ENCODE measurements around the gene THBS1. TPM values are rescaled to one million over a fixed set of nuclear protein-coding genes. Genes with fewer than 3 reads are reported as not detected.

The THBS1 gene
- total RNA-seq, 1 donor from 2014 or later: 1,018 TPM

DNA sequence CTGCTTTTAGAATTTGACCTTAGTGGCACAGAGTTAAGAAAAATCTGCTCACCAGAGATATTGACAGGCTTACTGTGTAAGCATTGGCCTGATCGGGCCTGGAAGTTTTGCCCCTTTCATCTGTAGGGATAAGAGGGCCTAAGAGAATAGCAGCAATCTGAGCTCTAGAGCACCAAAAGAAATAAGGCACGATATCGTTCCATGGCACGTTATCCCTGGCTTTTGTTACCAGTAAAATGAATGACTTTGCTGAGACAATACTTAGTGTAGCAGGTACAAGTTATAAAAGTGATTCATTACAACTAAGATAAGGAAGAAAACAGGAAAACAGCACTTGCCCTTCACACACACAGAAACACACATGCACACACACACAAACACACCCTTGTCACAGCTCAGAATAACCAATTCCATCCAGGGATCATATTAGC lies 5.0 kb downstream of the THBS1 start:
- ATAC-seq (no peak), DNase-seq (ENCODE audit: low spot score) (no peak)
- intact Hi-C loops (cut with DNase I): no loop called here

DNA sequence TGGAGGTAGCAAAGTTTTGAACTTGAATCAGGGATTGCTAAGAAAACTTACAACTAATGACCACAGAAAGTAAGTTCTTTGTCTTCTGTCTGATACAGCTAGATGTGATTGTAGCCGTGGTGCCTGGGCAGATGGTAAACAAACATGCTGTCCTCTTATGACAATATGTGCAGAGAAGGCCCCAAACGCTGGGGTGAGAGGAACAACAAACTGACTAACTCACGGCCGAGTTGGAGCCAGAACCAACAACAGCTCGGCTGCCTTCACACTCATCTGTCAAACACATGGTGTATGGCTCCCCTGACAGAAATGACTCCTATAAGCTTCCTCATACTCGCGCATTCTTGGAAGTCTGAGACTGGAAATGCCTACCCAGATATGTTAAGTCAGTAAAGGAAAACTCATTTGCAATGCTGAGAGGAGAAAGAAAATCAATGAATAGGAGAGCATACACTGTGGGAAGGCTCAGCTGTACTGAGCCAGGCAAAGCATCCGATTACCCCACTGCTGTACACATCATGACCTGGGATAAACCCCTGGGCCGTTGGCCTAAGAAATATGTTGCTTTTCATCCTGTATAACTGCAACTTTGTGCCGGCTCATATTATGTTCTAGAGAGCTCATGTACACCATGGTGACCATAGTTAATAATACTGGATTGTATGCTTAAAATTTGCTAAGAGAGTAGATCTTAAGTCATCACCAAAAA lies 5.7 kb downstream of the THBS1 start:
- DNase-seq (ENCODE audit: low spot score) (no peak), ATAC-seq (peak; percentile 44)
- intact Hi-C loops (cut with DNase I): no loop called here

DNA sequence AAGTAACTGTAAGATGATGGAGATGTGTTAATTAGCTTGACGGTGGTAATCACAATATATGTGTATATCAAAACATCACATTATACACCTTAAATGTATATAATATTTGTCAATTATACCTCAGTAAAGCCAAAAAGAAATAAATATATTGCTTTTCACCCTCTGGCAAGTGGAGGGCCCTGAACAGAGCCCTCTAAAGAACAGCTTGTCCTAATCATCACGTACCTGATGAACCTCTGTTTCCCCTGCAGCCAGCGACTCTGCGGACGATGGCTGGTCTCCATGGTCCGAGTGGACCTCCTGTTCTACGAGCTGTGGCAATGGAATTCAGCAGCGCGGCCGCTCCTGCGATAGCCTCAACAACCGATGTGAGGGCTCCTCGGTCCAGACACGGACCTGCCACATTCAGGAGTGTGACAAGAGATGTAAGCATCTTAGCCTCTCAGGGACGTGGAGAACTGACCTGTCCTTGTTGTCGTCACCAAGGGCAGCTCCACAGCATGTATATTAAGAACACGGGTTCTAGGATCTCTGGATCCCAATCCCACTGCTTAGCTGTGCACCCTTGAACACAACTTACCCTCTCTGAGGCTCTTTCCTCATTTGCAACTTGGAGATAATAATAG lies 6.3 kb downstream of the THBS1 start:
- ATAC-seq: no peak
- intact Hi-C loops (cut with DNase I): no loop called here
- no peak for DNase-seq (ENCODE audit: low spot score)

DNA sequence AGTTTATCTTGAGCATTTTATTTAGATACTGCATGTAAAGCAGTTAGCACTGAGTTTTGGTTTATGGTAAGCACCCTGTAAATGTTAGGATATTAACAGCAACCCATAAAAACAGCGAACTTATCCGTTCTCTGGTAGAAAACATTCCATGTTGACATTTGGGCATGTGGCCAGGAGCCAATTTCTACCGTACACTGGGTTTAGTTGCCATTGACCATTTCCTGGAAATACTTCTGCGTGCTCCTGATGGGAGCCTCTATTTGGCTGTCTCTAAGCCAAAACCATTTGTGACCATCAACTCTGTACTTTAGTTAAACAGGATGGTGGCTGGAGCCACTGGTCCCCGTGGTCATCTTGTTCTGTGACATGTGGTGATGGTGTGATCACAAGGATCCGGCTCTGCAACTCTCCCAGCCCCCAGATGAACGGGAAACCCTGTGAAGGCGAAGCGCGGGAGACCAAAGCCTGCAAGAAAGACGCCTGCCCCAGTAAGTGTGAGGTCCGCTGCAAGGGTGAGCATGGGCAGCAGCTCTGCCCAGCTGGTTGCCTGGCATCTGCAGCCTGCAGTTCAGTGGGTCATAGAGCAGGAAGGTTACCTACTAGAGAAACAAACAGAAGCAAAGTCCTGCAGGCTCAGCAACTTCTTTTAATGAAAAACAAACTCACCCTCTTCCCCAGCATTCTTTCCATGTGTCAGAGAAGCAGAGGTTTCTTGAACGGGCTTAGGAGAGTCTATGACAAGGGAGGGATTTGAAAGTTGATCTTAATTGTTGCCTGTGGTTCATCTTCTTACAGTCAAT lies 7.1 kb downstream of the THBS1 start:
- ATAC-seq (no peak), DNase-seq (ENCODE audit: low spot score) (no peak)
- intact Hi-C loops (cut with DNase I): no loop called here

DNA sequence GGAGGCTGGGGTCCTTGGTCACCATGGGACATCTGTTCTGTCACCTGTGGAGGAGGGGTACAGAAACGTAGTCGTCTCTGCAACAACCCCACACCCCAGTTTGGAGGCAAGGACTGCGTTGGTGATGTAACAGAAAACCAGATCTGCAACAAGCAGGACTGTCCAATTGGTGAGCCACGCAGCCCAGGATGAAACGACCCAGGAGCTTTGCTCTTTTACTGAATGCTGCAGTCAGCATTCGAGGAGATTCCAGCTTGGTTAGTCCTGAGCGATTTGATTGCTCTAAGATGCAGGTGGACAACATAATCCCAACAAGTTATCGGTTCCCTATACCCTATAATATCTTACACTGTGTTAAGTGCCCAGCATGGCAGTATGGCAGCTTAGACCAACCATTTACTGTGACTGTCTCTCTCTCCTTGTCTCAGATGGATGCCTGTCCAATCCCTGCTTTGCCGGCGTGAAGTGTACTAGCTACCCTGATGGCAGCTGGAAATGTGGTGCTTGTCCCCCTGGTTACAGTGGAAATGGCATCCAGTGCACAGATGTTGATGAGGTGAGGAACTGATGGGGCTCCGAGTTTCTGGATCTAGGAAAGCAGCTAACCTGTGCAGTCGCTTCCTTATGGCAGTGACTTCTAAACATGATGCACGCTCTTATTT lies 7.8 kb downstream of the THBS1 start:
- ATAC-seq (no peak), DNase-seq (ENCODE audit: low spot score) (no peak)
- intact Hi-C loops (cut with DNase I): no loop called here

DNA sequence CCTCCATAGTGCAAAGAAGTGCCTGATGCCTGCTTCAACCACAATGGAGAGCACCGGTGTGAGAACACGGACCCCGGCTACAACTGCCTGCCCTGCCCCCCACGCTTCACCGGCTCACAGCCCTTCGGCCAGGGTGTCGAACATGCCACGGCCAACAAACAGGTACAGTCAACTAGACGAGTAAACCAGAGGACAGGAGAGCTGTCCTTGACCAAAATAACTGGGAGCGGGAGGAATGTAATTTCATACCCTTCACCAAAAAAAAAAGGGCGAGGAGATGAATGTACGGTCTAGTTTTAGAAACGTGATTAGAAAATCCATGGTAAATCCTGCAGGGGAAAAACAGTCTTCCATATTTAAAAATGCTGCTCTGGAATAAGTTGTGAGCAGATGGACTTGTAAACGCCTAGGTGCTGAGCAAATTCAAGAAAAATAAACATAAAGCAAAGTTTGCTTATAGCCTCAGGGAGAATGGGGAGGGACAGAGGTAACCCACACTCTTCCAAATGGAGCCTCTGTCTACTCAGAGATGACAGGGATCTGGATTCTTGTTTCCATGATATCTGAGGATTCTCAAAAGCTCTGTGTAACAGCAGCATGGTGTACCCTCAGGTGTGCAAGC lies 8.4 kb downstream of the THBS1 start:
- ATAC-seq (no peak), DNase-seq (ENCODE audit: low spot score) (no peak)
- intact Hi-C loops (cut with DNase I): no loop called here

DNA sequence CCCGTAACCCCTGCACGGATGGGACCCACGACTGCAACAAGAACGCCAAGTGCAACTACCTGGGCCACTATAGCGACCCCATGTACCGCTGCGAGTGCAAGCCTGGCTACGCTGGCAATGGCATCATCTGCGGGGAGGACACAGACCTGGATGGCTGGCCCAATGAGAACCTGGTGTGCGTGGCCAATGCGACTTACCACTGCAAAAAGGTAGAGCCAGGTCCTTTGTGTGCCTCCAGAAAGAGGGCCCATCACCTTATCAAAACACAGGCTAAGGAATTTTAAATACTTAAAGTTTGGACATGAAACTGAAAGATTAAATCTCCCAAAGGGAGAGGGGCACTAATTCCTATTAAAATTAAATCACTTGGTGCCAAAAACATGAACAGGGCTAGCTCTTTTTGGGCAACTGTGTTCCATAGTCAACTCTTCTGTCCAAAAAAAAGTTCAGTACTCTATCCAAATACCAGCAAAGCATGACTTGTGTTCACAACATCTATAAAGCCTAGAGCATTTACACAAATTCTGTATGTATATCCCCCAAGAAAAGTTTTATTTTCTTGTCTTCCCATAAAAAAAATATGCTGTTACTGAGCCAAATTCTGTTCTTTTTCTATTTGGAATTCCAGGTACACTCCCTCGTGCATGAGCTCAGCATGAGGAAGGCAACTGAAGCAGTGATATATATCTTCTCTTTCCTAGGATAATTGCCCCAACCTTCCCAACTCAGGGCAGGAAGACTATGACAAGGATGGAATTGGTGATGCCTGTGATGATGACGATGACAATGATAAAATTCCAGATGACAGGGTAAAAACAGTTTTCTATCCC lies 9.2 kb downstream of the THBS1 start:
- intact Hi-C loops (cut with DNase I): no loop called here
- DNase-seq (ENCODE audit: low spot score): no peak
- ATAC-seq: no peak

DNA sequence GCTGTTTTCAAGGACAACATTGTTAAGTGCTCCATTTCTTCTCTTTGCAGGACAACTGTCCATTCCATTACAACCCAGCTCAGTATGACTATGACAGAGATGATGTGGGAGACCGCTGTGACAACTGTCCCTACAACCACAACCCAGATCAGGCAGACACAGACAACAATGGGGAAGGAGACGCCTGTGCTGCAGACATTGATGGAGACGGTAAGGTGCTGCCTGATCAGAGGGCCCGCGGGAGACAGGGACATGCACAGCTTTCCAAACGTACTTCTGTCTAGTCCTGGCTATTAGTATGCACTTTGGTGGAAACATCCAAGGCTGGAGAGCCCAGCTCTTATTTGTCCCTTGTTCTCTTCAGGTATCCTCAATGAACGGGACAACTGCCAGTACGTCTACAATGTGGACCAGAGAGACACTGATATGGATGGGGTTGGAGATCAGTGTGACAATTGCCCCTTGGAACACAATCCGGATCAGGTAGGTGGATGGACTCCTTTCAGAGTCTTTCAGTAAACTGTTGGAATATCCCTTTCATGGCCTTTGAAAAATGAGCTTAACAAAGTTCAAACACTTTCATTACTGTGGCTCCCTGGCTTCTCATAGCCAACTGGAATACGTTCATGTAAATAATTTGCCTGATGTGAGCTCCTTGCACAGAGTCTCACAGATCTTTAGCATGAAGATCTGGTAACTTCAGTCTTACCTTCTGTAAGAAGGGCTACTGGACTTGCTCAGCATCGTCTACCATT lies 10.4 kb downstream of the THBS1 start:
- intact Hi-C loops (cut with DNase I): no loop called here
- no peak for ATAC-seq

DNA sequence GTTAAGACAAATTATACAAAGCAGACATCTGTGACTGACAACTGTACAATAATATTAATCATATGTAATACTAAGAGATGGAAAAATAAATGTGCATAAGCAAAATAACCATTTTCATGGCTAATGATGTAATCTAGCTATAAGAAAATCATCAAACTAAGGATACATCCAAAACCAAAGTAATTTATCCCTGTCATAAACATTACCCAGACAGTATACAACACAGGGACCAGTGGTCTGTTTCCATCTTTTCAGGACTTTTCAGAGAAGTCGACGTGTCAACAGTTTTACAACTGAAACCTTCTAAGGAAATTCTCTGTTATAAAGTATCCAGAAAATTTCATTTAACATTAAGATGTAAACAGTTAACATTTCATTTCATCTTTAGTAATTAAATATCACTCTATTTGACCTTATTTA lies 11.0 kb downstream of the THBS1 start:
- intact Hi-C loops (cut with DNase I): no loop called here
- ATAC-seq (no peak), DNase-seq (ENCODE audit: low spot score) (no peak)

More for the DNA sequence above, 10.4 kb downstream of the THBS1 start:
- DNase-seq (ENCODE audit: low spot score): no peak

DNA sequence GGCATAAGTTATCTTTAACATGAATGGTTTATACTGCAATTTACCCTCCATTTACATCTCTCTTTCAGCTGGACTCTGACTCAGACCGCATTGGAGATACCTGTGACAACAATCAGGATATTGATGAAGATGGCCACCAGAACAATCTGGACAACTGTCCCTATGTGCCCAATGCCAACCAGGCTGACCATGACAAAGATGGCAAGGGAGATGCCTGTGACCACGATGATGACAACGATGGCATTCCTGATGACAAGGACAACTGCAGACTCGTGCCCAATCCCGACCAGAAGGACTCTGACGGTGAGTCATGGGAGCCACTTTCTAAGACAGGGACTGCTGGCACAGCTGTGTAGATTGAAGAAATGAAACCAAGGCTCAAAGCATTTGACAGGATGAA lies 11.6 kb downstream of the THBS1 start:
- ATAC-seq (no peak), DNase-seq (ENCODE audit: low spot score) (no peak)
- intact Hi-C loops (cut with DNase I): no loop called here

DNA sequence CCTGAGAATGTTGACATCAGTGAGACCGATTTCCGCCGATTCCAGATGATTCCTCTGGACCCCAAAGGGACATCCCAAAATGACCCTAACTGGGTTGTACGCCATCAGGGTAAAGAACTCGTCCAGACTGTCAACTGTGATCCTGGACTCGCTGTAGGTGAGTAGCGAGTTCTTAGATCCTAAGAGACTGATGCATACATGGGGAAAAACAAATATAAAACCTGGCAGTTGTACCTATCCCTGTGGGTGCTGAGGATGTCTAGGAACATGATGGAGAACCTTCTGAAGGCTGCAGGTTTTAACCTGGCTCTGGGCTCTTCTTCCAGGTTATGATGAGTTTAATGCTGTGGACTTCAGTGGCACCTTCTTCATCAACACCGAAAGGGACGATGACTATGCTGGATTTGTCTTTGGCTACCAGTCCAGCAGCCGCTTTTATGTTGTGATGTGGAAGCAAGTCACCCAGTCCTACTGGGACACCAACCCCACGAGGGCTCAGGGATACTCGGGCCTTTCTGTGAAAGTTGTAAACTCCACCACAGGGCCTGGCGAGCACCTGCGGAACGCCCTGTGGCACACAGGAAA lies 12.3 kb downstream of the THBS1 start:
- ATAC-seq (no peak), DNase-seq (ENCODE audit: low spot score) (no peak)
- intact Hi-C loops (cut with DNase I): no loop called here

DNA sequence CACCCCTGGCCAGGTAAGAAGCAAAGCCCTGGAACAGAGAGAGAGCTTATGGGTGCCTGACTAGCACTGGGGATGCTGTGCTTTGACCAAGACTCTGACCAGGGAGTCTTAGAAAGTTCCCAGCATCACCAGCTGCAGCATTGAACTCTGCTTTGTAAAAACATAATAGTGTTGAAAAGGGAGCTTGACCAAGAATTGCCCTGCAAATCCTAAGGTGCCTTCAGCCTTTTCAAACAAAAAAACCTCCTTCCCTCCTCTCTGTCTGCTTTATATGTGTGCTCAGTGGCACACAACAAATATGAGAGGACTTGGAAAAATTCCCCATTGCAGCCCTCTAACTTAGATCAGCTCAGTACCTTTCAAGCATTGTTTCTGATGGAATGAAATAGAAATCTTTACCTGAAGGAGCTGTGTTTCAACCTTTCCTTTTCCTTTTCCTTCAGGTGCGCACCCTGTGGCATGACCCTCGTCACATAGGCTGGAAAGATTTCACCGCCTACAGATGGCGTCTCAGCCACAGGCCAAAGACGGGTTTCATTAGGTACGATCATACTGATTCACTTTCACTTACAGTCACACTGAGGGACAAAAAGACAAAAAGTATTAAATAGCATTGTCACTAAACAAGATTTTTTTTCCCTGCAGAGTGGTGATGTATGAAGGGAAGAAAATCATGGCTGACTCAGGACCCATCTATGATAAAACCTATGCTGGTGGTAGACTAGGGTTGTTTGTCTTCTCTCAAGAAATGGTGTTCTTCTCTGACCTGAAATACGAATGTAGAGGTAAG lies 13.0 kb downstream of the THBS1 start:
- DNase-seq (ENCODE audit: low spot score) (no peak), ATAC-seq (no peak)
- intact Hi-C loops (cut with DNase I): no loop called here

DNA sequence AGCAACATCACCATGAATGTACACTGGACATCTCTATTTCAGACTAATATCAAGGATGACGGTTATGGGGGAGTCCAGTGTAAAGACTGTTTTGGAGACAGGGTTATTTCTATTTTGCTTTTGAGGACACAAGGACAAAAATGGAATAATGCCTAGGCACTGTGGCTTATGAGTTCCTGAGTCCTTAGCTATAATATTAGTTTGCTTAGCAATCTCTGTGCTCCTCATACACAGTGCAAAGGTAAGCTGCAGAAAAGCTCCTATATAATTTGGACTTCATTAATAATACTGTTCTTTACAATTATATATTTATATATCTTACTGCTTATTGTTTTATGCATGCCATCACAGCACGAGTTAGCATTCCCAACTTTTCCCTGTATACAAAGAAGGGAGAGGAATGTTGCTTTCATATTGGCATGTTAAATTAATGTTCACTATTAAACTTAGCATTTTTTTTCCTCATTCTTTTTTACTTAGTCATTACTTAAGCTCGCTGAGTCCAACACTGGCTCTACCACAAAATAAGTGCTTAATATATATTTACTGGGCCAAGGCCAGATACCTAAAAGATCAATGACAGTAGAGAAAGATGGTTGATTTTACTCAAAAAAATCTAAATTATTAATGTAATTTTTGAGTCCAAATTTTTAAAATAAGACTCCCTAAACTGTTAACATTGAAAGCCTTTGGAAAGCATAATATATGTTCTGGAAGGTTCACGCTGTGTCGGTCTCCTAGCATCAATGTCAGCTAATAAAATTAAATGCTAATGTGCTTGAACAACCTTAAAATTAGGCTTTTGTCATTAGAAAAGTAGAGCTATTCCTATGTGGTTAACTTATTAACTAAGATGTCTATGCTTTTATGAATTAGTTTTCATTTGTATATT lies 13.8 kb downstream of the THBS1 start:
- no peak for ATAC-seq
- no peak for DNase-seq (ENCODE audit: low spot score)
- intact Hi-C loops (cut with DNase I): no loop called here

DNA sequence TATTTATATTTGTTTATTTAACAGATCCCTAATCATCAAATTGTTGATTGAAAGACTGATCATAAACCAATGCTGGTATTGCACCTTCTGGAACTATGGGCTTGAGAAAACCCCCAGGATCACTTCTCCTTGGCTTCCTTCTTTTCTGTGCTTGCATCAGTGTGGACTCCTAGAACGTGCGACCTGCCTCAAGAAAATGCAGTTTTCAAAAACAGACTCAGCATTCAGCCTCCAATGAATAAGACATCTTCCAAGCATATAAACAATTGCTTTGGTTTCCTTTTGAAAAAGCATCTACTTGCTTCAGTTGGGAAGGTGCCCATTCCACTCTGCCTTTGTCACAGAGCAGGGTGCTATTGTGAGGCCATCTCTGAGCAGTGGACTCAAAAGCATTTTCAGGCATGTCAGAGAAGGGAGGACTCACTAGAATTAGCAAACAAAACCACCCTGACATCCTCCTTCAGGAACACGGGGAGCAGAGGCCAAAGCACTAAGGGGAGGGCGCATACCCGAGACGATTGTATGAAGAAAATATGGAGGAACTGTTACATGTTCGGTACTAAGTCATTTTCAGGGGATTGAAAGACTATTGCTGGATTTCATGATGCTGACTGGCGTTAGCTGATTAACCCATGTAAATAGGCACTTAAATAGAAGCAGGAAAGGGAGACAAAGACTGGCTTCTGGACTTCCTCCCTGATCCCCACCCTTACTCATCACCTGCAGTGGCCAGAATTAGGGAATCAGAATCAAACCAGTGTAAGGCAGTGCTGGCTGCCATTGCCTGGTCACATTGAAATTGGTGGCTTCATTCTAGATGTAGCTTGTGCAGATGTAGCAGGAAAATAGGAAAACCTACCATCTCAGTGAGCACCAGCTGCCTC lies 14.7 kb downstream of the THBS1 start:
- ATAC-seq (peak; percentile 11), DNase-seq (ENCODE audit: low spot score) (no peak)
- intact Hi-C loops (cut with DNase I): no loop called here
